ENCODE measurements around the gene LYRM2. TPM values are rescaled to one million over a fixed set of nuclear protein-coding genes. Genes with fewer than 3 reads are reported as not detected.

LYRM2 gene
- total RNA-seq, 1 donor = 24.2 TPM

- TF ChIP-seq CTCF (IDR thresholded peaks at IDR 0.05; ENCODE audit: insufficient read depth, low read depth, low read length) = no peak
- DNase-seq (ENCODE audit: low read depth) = no peak
- no peak overlapping the region for H3K4me3 ChIP-seq (ENCODE audit: low read depth, low read length)
These were observed 36.4 kb downstream of the LYRM2 start for GRCh38 chr6:89602166-89602565.

- TF ChIP-seq CTCF (IDR thresholded peaks at IDR 0.05; ENCODE audit: insufficient read depth, low read depth, low read length) = no peak
- H3K4me3 ChIP-seq (ENCODE audit: low read depth, low read length) = no peak overlapping the region
- no peak for DNase-seq (ENCODE audit: low read depth)
These were observed 38.8 kb downstream of the LYRM2 start for GRCh38 chr6:89599727-89600126.

GRCh38 chr6:89597988-89598387 lies 40.6 kb downstream of the LYRM2 start:
- H3K4me3 ChIP-seq (ENCODE audit: low read depth, low read length) = no peak overlapping the region
- no peak for TF ChIP-seq CTCF (IDR thresholded peaks at IDR 0.05; ENCODE audit: insufficient read depth, low read depth, low read length)
- peak; percentile 10 for DNase-seq (ENCODE audit: low read depth)

- TF ChIP-seq CTCF (IDR thresholded peaks at IDR 0.05; ENCODE audit: insufficient read depth, low read depth, low read length) = no peak
- no peak for DNase-seq (ENCODE audit: low read depth)
- no peak overlapping the region for H3K4me3 ChIP-seq (ENCODE audit: low read depth, low read length)
These were observed 41.2 kb downstream of the LYRM2 start for GRCh38 chr6:89597372-89597771.

- no peak for DNase-seq (ENCODE audit: low read depth)
- no peak overlapping the region for H3K4me3 ChIP-seq (ENCODE audit: low read depth, low read length)
- TF ChIP-seq CTCF (IDR thresholded peaks at IDR 0.05; ENCODE audit: insufficient read depth, low read depth, low read length) = no peak
These were observed 42.1 kb downstream of the LYRM2 start for GRCh38 chr6:89596484-89596883.

- no peak overlapping the region for H3K4me3 ChIP-seq (ENCODE audit: low read depth, low read length)
- no peak for DNase-seq (ENCODE audit: low read depth)
- no peak for TF ChIP-seq CTCF (IDR thresholded peaks at IDR 0.05; ENCODE audit: insufficient read depth, low read depth, low read length)
These were observed 42.5 kb downstream of the LYRM2 start for GRCh38 chr6:89596056-89596455.

GRCh38 chr6:89591745-89592144 lies 46.8 kb downstream of the LYRM2 start:
- no peak for TF ChIP-seq CTCF (IDR thresholded peaks at IDR 0.05; ENCODE audit: insufficient read depth, low read depth, low read length)
- H3K4me3 ChIP-seq (ENCODE audit: low read depth, low read length) = no peak overlapping the region
- DNase-seq (ENCODE audit: low read depth) = no peak
